Epithelial cell of esophagus (primary cell): Measurements from ENCODE around the gene SPINK13.
"Not testable (repeated sequence)": the region's sequence is repeated elsewhere in the genome, so short reads cannot be mapped to it uniquely, and the experiment has no call there.

ENCODE experiments used
- DNase-seq: peaks from one replicate; pipeline ENCODE4 v3.0.0; 2010; ENCODE audit warnings: low read depth
- H3K4me3 ChIP-seq: 2 replicates; pipeline ENCODE4 v1.5.1; 2011; ENCODE audit warnings: mild to moderate bottlenecking, low read length, control low read depth
- CTCF ChIP-seq: IDR thresholded peaks from 2 replicates; pipeline ENCODE4 v1.5.1; 2011; ENCODE audit warnings: low read depth, mild to moderate bottlenecking, low read length, control low read depth, inconsistent platforms; ENCODE audit not compliant: insufficient read depth; ENCODE audit errors: missing control alignments

SPINK13 gene

GRCh38 chr5:148312153-148312552, 43.6 kb downstream of the SPINK13 start, which contains the start of gene SPINK7:
SPINK7 (plus strand) TSS chr5:148312423; CDS start chr5:148312484, 61 bp downstream.
- DNase-seq, result peak; percentile 8
- no peak for TF ChIP-seq CTCF
- H3K4me3 ChIP-seq, result no peak within 1 kb of the TSS

- DNase-seq, result peak; percentile 75
- no peak overlapping the region for H3K4me3 ChIP-seq
- TF ChIP-seq CTCF, result peak; percentile 45
These were observed 45.6 kb downstream of the SPINK13 start for GRCh38 chr5:148314187-148314586.

GRCh38 chr5:148314731-148315130, 46.1 kb downstream of the SPINK13 start:
- H3K4me3 ChIP-seq, result no peak overlapping the region
- TF ChIP-seq CTCF, result no peak
- DNase-seq, result no peak

DNA sequence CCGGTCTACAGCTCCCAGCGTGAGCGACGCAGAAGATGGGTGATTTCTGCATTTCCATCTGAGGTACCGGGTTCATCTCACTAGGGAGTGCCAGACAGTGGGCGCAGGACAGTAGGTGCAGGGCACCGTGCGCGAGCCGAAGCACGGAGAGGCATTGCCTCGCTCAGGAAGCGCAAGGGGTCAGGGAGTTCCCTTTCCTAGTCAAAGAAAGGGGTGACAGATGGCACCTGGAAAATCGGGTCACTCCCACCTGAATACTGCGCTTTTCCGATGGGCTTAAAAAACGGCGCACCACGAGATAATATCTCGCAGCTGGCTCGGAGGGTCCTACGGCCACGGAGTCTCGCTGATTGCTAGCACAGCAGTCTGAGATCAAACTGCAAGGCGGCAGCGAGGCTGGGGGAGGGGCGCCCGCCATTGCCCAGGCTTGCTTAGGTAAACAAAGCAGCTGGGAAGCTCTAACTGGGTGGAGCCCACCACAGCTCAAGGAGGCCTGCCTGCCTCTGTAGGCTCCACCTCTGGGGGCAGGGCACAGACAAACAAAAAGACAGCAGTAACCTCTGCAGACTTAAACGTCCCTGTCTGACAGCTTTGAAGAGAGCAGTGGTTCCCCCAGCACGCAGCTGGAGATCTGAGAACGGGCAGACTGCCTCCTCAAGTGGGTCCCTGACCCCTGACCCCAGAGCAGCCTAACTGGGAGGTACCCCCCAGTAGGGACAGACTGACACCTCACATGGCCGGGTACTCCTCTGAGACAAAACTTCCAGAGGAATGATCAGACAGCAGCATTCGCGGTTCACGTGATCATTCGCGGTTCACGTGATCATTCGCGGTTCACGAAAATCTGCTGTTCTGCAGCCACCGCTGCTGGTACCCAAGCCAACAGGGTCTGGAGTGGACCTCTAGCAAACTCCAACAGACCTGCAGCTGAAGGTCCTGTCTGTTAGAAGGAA, 51.7 kb downstream of the SPINK13 start:
- not testable (repeated sequence) for DNase-seq
- H3K4me3 ChIP-seq, result peak overlapping the region; percentile 37

DNA sequence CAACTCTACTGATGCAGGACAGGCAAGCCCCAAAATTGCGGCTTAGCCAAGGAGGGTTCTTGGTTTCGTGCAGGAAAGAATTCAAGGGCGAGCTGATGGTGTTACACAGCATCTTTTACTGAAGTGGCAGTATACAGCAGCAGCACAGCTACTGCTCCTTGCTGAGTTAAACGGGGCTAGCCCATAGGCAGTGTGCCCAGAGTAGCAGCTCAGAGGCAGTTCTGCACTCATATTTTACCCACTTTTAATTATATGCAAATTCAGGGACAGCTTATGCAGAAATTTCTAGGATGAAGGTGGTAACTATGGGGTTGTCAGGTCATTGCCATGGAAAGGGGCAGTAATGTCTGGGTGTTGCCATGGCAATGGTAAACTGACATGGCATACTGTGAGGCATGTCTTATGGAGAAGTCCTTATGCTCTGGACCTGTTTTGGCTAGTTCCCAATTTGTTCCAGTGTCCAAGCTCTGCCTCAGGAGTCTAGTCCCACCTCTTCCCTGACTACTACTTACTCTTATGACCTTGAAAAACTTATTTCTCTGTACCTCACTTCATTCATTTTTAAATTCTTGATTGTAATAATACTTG, 64.8 kb downstream of the SPINK13 start:
- TF ChIP-seq CTCF, result no peak
- H3K4me3 ChIP-seq, result no peak overlapping the region
- DNase-seq, result no peak

- H3K4me3 ChIP-seq, result no peak within 1 kb of the TSS
- TF ChIP-seq CTCF, result no peak
- no peak for DNase-seq
These were observed 66.7 kb downstream of the SPINK13 start, which contains the start of gene SPINK9 for GRCh38 chr5:148335259-148335658. SPINK9 (plus strand) TSS chr5:148335559; CDS start chr5:148335614, 55 bp downstream.
